CD14-positive monocyte (primary cell): Measurements from ENCODE around the gene SLC7A10. TPM values are rescaled to one million over a fixed set of nuclear protein-coding genes. Genes with fewer than 3 reads are reported as not detected.

ENCODE experiments used
- DNase-seq, 3 donors: peaks; one replicate each; pipeline ENCODE4 v3.0.0-alpha.2; 2011 to 2022
- H2AFZ ChIP-seq: 2 replicates; pipeline ENCODE4 v1.6.0; 2012; ENCODE audit warnings: mild to moderate bottlenecking, low read depth, low read length, inconsistent platforms; ENCODE audit not compliant: insufficient read depth, poor library complexity, severe bottlenecking
- H3K27ac ChIP-seq, 2 donors: 1 replicate in 1 of 2; 2 replicates in 1 of 2; pipeline ENCODE4 v1.5.1; 2012 to 2013; ENCODE audit warnings: low read length in 2 of 2, control low read depth in 1 of 2, inconsistent platforms in 1 of 2, low read depth in 1 of 2, mild to moderate bottlenecking in 1 of 2
- H3K27me3 ChIP-seq, 2 donors: one replicate each; pipeline versions ENCODE4 v1.6.0 to v1.6.1; 2011 to 2013; ENCODE audit warnings: low read length in 2 of 2; ENCODE audit not compliant: control insufficient read depth in 2 of 2, insufficient read depth in 2 of 2
- H3K36me3 ChIP-seq, 2 donors: replicated peaks in 1 of 2; 1 replicate in 1 of 2; 2 replicates in 1 of 2; pipeline versions ENCODE4 v1.5.1 to v1.6.1; 2012 to 2013; ENCODE audit warnings: low read length in 2 of 2, control low read depth in 1 of 2, inconsistent platforms in 1 of 2, mild to moderate bottlenecking in 1 of 2; ENCODE audit not compliant: insufficient read depth in 2 of 2, control insufficient read depth in 1 of 2
- H3K4me1 ChIP-seq, 2 donors: 1 replicate in 1 of 2; 2 replicates in 1 of 2; pipeline versions ENCODE4 v1.5.1 to v1.6.1; 2012 to 2013; ENCODE audit warnings: low read length in 2 of 2, control low read depth in 1 of 2, inconsistent platforms in 1 of 2, mild to moderate bottlenecking in 1 of 2, moderate library complexity in 1 of 2; ENCODE audit not compliant: insufficient read depth in 2 of 2, control insufficient read depth in 1 of 2
- H3K4me2 ChIP-seq: replicated peaks from 2 replicates; pipeline ENCODE3; 2012; ENCODE audit warnings: low read length, moderate library complexity, mild to moderate bottlenecking; ENCODE audit not compliant: poor library complexity, severe bottlenecking; ENCODE audit errors: extremely low read depth
- H3K4me3 ChIP-seq, 3 experiments: fragments of 200-600 bp in 1 of 3; sonication (generic) in 1 of 3; replicated peaks in 1 of 3; 1 replicate in 2 of 3; 2 replicates in 1 of 3; pipeline ENCODE4 v1.5.1; 2011 to 2013; ENCODE audit warnings: low read length in 3 of 3, mild to moderate bottlenecking in 3 of 3, control low read depth in 2 of 3, low read depth in 2 of 3, inconsistent platforms in 1 of 3, moderate library complexity in 1 of 3
- H3K79me2 ChIP-seq: 2 replicates; pipeline ENCODE4 v1.6.0; 2012; ENCODE audit warnings: mild to moderate bottlenecking, control low read depth, inconsistent platforms, low read length, moderate library complexity; ENCODE audit not compliant: insufficient read depth
- H3K9ac ChIP-seq: 2 replicates; pipeline ENCODE4 v1.6.0; 2017; ENCODE audit warnings: low read length, mild to moderate bottlenecking; ENCODE audit not compliant: insufficient read depth, poor library complexity, severe bottlenecking
- H3K9me3 ChIP-seq, 2 donors: replicated peaks in 1 of 2; 1 replicate in 1 of 2; 2 replicates in 1 of 2; pipeline versions ENCODE4 v1.5.1 to v1.6.1; 2012 to 2013; ENCODE audit warnings: low read length in 2 of 2, control low read depth in 1 of 2; ENCODE audit not compliant: control insufficient read depth in 1 of 2, insufficient read depth in 1 of 2
- H4K20me1 ChIP-seq: 2 replicates; pipeline ENCODE4 v1.6.0; 2012; ENCODE audit warnings: mild to moderate bottlenecking, low read length, control low read depth, moderate library complexity; ENCODE audit not compliant: insufficient read depth
- H3K27ac Mint-ChIP-seq, 7 donors: one replicate each; pipeline ENCODE4 v1.8.0; 2020; ENCODE audit warnings: mild to moderate bottlenecking in 7 of 7, mixed read lengths in 7 of 7, moderate library complexity in 6 of 7, inconsistent platforms in 2 of 7
- H3K27me3 Mint-ChIP-seq, 3 donors: one replicate each; pipeline ENCODE4 v1.8.0; 2021 to 2022; ENCODE audit warnings: low read depth in 3 of 3, mild to moderate bottlenecking in 3 of 3, mixed read lengths in 3 of 3, moderate library complexity in 3 of 3, inconsistent platforms in 1 of 3
- H3K36me3 Mint-ChIP-seq, 2 donors: one replicate each; pipeline ENCODE4 v1.8.0; 2020; ENCODE audit warnings: mixed read lengths in 2 of 2, inconsistent platforms in 1 of 2, mild to moderate bottlenecking in 1 of 2
- H3K4me1 Mint-ChIP-seq: one replicate; pipeline ENCODE4 v1.8.0; 2020; ENCODE audit warnings: mild to moderate bottlenecking, mixed read lengths
- H3K4me3 Mint-ChIP-seq, 2 donors: one replicate each; pipeline ENCODE4 v1.8.0; 2020; ENCODE audit warnings: mild to moderate bottlenecking in 2 of 2, mixed read lengths in 2 of 2, moderate library complexity in 1 of 2
- H3K9me3 Mint-ChIP-seq, 7 donors: one replicate each; pipeline ENCODE4 v1.8.0; 2020 to 2022; ENCODE audit warnings: mixed read lengths in 7 of 7, mild to moderate bottlenecking in 6 of 7, moderate library complexity in 6 of 7, inconsistent platforms in 2 of 7
- CTCF ChIP-seq: fragments of 200-600 bp; IDR thresholded peaks from one replicate; pipeline ENCODE4 v1.8.0; 2022; ENCODE audit warnings: antibody characterized with exemption, mild to moderate bottlenecking
- WGBS: methylation state at CpG from one replicate; pipeline ENCODE4 v1.1.5; 2013; ENCODE audit warnings: missing lambda C conversion rate; ENCODE audit not compliant: insufficient coverage; 5-methylcytosine and 5-hydroxymethylcytosine counted together
- intact Hi-C, 2 donors: fragments of 100-400 bp; cut with micrococcal nuclease; formaldehyde crosslinking; loops; one replicate each; pipeline versions ENCODE4 v1.15.0 to v1.15.1; 2023
- polyA plus RNA-seq, 3 donors: library from polyadenylated mRNA; depleted of rRNA in 1 of 3; unstranded in 2 of 3; stranded (reverse) in 1 of 3; fragments of 300-500 nt in 2 of 3; fragments of >200 nt in 1 of 3; fragmentation: Illumina TruSeq in 2 of 3; gene quantifications; 1 replicate in 2 of 3; 2 replicates in 1 of 3; pipeline ENCODE4 v1.2.3, GENCODE V29; 2012 to 2021

Gene SLC7A10
- polyA plus RNA-seq, 3 donors, result 0.52 TPM; not detected in 2

- H3K36me3 Mint-ChIP-seq, result no peaks in the 10 kb centered on the region
- Histone ChIP-seq H4K20me1 (no peaks in the 10 kb centered on the region), H3K9me3 (peaks cover 5% of the 10 kb centered on the region in 2 donors), H2AFZ (no peak overlapping the region), H3K9ac (no peak overlapping the region), H3K27ac (no peak overlapping the region), H3K4me2 (no peak overlapping the region), H3K36me3 (no peaks in the 10 kb centered on the region), H3K79me2 (no peaks in the 10 kb centered on the region), H3K4me3 (no peak overlapping the region), H3K4me1 (peaks cover 23 to 37% of the 10 kb centered on the region in 2 donors), H3K27me3 (no peaks in the 10 kb centered on the region)
- intact Hi-C loops, result no loop called here
- H3K27me3 Mint-ChIP-seq, result peaks cover under 1 to 3% (median 2%) of the 10 kb centered on the region in 3 donors
- H3K27ac Mint-ChIP-seq, result no peak overlapping the region
- H3K4me3 Mint-ChIP-seq, result no peak overlapping the region
- peaks cover 6% of the 10 kb centered on the region for H3K4me1 Mint-ChIP-seq
- peaks cover 0 to 6% (median 3%) of the 10 kb centered on the region in 7 donors for H3K9me3 Mint-ChIP-seq
- DNase-seq, result no peak
- TF ChIP-seq CTCF, result no peak
- 100% methylated on average over 5 of the region's 8 CpGs for WGBS
Measured at GRCh38 chr19:33234092-33234491, 8.4 kb upstream of the SLC7A10 start.

DNA sequence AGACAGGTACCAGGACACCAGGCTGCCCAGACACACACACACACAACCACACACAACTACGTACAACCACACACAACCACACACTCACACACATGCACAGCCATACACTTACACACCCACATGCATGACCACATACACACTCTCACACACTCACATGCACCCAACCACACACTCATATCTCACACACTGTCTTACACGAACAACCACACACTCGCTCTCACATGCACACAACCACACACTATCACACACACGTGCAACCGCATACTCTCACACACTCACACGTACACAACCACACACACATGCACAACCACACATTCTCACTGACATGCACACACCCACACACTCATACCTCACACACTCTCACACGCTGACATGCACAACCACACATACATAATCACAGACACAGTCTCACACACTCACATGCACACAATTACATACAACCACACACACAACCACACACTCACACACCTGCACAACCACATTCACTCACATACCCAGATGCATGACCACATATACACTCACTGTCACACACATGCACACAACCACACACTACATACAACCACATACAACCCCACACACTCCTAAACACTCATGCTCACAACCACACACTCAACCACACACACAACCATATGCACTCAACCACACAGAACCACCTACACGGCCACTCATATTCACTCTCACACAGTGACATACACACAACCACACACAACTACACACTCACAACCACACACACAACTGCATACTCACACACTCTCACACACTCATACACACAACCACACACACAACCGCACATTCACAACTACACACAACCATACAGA, 7.6 kb upstream of the SLC7A10 start:
- no peak overlapping the region for H3K27ac Mint-ChIP-seq
- peaks cover 0 to 5% of the 10 kb centered on the region in 2 donors for H3K36me3 Mint-ChIP-seq
- H3K4me1 ChIP-seq, result peaks cover 23 to 37% of the 10 kb centered on the region in 2 donors
- no peak for DNase-seq
- H3K27ac ChIP-seq, result no peak overlapping the region
- whole genome bisulfite sequencing, result 98% methylated on average over 9 of the region's 9 CpGs
- H3K36me3 ChIP-seq, result no peaks in the 10 kb centered on the region
- peaks cover 5 to 14% (median 11%) of the 10 kb centered on the region in 7 donors for H3K9me3 Mint-ChIP-seq
- peaks cover 3 to 9% (median 9%) of the 10 kb centered on the region in 3 donors for H3K27me3 Mint-ChIP-seq
- no peak overlapping the region for H3K4me3 Mint-ChIP-seq
- H3K4me3 ChIP-seq, result no peak overlapping the region
- H3K9me3 ChIP-seq, result peaks cover 7 to 12% of the 10 kb centered on the region in 2 donors
- H3K4me1 Mint-ChIP-seq, result peaks cover 6% of the 10 kb centered on the region
- H3K27me3 ChIP-seq, result peaks cover 0 to 6% of the 10 kb centered on the region in 2 donors
- TF ChIP-seq CTCF, result no peak
- H3K9ac ChIP-seq, result no peak overlapping the region
- no peak overlapping the region for H3K4me2 ChIP-seq
- H3K79me2 ChIP-seq, result no peaks in the 10 kb centered on the region
- H4K20me1 ChIP-seq, result no peaks in the 10 kb centered on the region
- intact Hi-C loops, result no loop called here
- H2AFZ ChIP-seq, result no peak overlapping the region
